ENCODE data around the gene MAGI1.

- no peak for TF ChIP-seq EZH2 (IDR thresholded peaks at IDR 0.05)
- TF ChIP-seq, protein P1, sequence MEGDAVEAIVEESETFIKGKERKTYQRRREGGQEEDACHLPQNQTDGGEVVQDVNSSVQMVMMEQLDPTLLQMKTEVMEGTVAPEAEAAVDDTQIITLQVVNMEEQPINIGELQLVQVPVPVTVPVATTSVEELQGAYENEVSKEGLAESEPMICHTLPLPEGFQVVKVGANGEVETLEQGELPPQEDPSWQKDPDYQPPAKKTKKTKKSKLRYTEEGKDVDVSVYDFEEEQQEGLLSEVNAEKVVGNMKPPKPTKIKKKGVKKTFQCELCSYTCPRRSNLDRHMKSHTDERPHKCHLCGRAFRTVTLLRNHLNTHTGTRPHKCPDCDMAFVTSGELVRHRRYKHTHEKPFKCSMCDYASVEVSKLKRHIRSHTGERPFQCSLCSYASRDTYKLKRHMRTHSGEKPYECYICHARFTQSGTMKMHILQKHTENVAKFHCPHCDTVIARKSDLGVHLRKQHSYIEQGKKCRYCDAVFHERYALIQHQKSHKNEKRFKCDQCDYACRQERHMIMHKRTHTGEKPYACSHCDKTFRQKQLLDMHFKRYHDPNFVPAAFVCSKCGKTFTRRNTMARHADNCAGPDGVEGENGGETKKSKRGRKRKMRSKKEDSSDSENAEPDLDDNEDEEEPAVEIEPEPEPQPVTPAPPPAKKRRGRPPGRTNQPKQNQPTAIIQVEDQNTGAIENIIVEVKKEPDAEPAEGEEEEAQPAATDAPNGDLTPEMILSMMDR (IDR thresholded peaks at IDR 0.05 in 2 of 3, conservative IDR thresholded peaks at IDR 0.05 in 1 of 3; ENCODE audit: borderline replicate concordance in 1 of 3, insufficient read depth in 1 of 3, low read depth in 2 of 3, low read length in 2 of 3) = no peak
- TF ChIP-seq POLR2A (IDR thresholded peaks at IDR 0.05; ENCODE audit: borderline replicate concordance, extremely low read depth, insufficient read depth, insufficient read length) = no peak
These were observed 277.1 kb downstream of the MAGI1 start for GRCh38 chr3:65761446-65762234.
